SK-N-MC (cell line): ENCODE measurements around the gene TNS2.
"Not testable (repeated sequence)": the region's sequence is repeated elsewhere in the genome, so short reads cannot be mapped to it uniquely, and the experiment has no call there.

Experiments used
- DNase-seq: peaks from one replicate; pipeline ENCODE4 v3.0.0-alpha.2; 2011; ENCODE audit warnings: low read depth, low spot score
- H3K27ac ChIP-seq: fragments of 200-600 bp; sonication (generic); 2 replicates; pipeline ENCODE4 v1.5.1; 2016; ENCODE audit warnings: mixed run types
- H3K36me3 ChIP-seq: fragments of 200-600 bp; sonication (generic); 2 replicates; pipeline ENCODE4 v1.6.1; 2017; ENCODE audit warnings: antibody characterized with exemption, low read length, mixed read lengths; ENCODE audit not compliant: insufficient read depth
- H3K4me3 ChIP-seq: fragments of 200-600 bp; sonication (generic); 2 replicates; pipeline ENCODE4 v1.5.1; 2016
- H3K9ac ChIP-seq: fragments of 200-600 bp; sonication (generic); 2 replicates; pipeline ENCODE4 v1.8.0; 2017; ENCODE audit warnings: mixed run types, mixed read lengths; ENCODE audit not compliant: insufficient read length
- H3K9me3 ChIP-seq: fragments of 200-600 bp; sonication (generic); 2 replicates; pipeline ENCODE4 v1.6.1; 2017; ENCODE audit warnings: low read depth, mild to moderate bottlenecking, antibody characterized with exemption, low read length, moderate library complexity, mixed read lengths
- EZH2 ChIP-seq: fragments of 200-600 bp; sonication (generic); IDR thresholded peaks from one replicate; pipeline ENCODE4 v1.6.1; 2017; ENCODE audit warnings: antibody characterized with exemption
- FOXP2 ChIP-seq: optimal IDR thresholded peaks from 2 replicates; pipeline ENCODE3; 2011; ENCODE audit warnings: mild to moderate bottlenecking, moderate library complexity; ENCODE audit not compliant: insufficient read depth; ENCODE audit errors: extremely low read length, control extremely low read depth
- POLR2AphosphoS5 ChIP-seq: IDR thresholded peaks from 2 replicates; pipeline ENCODE4 v1.6.1; 2012; ENCODE audit warnings: mild to moderate bottlenecking, low read depth, low read length, borderline replicate concordance

Gene TNS2

DNA sequence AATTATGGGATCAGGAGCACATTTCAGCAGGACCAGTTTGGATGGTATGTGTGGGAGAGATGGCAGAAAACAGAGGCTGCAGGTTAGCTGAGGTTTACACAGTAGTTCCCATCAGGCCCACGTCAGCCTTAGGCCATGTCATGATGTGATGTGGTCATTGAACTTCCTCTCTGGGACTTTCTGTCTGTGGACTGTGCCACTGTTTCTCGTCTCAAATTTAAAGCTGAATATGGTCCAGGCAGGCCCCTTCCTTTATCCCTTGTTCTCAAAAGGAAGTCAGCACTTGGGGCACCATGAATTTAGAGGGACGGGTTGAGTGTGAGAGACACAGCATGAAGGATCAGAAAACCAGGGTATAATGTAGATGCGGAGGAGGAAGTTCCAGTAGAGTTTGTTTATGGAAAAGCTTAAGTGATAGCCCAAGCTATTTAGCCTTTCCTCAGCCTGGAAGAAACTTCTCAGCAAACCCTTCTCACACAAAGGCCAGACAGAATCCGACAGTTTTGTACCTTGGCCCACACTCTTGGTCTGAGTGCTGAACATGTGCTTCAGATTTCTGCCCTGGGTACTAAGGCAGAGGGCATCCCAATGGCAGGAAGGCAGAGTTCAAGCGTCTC is 44.0 kb downstream of the TNS2 start:
- no peak overlapping the region for H3K27ac ChIP-seq
- no peak for DNase-seq
- H3K9ac ChIP-seq: no peak overlapping the region
- no peaks in the 10 kb centered on the region for H3K9me3 ChIP-seq
- H3K36me3 ChIP-seq: no peaks in the 10 kb centered on the region
- TF ChIP-seq POLR2AphosphoS5 (no peak), EZH2 (no peak), FOXP2 (no peak)
- H3K4me3 ChIP-seq: no peak overlapping the region

DNA sequence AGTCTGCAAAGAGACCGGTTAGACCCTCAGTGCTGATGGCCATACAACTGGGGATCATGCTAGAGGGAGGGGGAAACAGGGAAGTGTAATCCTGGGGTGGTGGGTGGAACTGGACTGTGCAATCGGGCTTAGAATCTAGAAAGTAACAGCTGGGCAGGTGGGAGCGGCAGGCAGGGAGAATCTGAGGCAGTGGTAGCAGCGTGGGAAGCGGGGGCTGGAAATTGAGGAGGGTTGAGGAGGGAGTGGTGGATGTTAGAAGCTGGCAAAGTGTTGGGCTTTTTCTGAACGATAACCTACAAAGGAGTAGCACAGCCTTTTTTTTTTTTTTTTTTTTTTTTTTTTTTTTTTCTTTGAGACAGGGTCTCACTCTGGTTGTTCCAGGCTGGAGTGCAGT is 44.5 kb downstream of the TNS2 start:
- H3K27ac ChIP-seq: no peak overlapping the region

DNA sequence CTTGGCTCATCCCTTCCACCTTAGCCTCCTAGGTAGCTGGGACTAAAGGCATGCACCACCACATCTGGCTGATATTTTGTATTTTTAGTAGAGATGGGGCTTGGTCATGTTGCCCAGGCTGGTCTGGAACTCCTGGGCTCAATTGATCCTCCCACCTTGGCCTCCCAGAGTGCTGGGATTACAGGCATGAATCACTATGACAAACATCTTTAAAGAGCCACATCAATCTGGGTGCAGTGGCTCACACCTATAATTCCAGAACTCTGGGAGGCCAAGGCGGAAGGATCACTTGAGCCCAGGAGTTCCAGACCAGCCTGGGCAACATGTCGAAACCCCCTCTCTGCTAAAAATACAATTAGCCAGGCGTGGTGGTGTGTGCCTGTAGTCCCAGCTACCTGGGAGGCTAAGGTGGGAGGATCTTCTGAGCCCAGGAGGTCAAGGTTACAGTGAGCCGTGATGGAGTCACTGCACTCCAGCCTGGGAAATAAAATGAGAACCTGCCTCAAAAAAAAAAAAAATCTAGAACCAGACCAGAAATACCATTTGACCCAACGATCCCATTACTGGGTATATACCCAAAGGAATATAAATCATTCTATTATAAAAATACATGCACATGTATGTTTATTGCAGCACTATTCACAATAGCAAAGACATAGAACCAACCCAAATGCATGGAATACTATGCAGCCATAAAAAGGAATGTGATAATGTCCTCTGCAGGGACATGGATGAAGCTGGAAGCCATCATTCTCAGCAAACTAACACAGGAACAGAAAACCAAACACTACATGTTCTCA is 45.1 kb downstream of the TNS2 start:
- H3K36me3 ChIP-seq, H3K27ac ChIP-seq, H3K9ac ChIP-seq, H3K4me3 ChIP-seq, H3K9me3 ChIP-seq, DNase-seq: not testable (repeated sequence)

More for the DNA sequence above, 44.5 kb downstream of the TNS2 start:
- Histone ChIP-seq H3K4me3 (no peak overlapping the region), H3K36me3 (no peaks in the 10 kb centered on the region), H3K9me3 (no peaks in the 10 kb centered on the region), H3K9ac (no peak overlapping the region)
- no peak for DNase-seq
- TF ChIP-seq POLR2AphosphoS5 (no peak), EZH2 (no peak), FOXP2 (no peak)

DNA sequence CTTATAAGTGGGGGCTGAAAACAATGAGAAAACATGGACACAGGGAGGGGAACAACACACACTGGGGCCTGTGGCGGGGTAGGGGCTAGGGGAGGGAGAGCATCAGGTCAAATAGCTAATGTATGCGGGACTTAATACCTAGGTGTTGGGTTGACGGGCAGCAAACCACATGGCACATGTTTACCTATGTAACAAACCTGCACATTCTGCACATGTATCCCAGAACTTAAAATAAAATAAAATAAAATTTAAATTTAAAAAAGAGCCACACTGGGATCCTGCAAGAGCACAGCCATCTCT is 45.7 kb downstream of the TNS2 start:
- not testable (repeated sequence) for H3K27ac ChIP-seq, H3K36me3 ChIP-seq, H3K4me3 ChIP-seq, H3K9ac ChIP-seq, DNase-seq, H3K9me3 ChIP-seq

DNA sequence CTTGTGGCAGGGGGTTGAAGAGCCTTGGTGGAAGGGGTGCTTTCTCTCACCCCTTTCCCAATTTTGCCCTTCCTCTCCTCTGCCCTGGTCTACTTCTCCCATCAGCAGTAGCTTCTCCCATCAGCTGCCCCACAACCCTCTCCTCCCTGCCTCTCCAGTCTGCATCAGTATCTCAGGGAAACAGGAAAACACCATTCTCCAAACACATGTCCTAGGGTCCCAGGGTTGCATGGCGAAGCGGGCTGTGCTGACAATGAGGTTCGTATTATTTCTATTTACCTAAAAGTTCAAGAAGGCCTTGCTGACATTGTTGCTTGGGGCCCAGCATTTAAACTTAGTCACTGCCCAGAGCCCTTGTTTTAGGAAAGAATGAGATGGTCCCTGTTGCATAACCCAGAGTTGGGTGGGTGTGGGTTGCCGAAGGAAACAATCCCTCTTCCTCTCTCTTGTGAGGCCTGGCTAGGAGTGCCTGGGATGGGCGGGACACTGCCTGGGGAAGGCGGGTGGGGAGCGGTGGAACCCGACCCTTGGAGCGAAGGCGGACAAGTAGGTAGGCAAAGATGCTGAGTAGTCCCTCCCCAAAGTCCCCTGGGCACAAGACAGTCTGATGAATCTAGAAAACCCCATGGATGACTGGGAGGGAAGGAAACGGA is 46.4 kb downstream of the TNS2 start:
- H3K9me3 ChIP-seq: no peaks in the 10 kb centered on the region
- H3K9ac ChIP-seq: no peak overlapping the region
- no peak for DNase-seq
- H3K27ac ChIP-seq: no peak overlapping the region
- no peaks in the 10 kb centered on the region for H3K36me3 ChIP-seq
- H3K4me3 ChIP-seq: no peak overlapping the region
- TF ChIP-seq EZH2 (no peak), FOXP2 (no peak), POLR2AphosphoS5 (no peak)

DNA sequence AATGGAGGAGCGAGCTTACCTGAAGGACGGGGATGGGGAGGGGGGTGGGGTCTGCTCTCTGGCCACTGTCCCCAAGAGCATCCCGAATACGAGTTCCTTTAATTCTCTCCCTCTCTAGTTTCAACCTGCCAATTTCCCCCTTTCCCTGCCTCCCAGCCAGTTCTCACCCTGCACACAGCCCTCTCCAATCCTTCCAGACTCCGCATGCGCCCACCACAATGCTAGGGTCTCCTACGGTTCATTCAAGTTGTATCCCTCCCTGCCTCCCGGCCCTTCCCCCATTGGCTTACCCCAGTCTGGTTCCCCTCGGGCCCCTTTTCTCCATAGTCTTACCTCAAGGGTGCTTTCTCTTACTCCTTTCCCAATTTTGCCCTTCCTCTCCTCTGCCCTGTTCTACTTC is 46.9 kb downstream of the TNS2 start:
- no peak for DNase-seq
- Histone ChIP-seq H3K4me3 (no peak overlapping the region), H3K27ac (no peak overlapping the region), H3K9me3 (no peaks in the 10 kb centered on the region), H3K9ac (no peak overlapping the region), H3K36me3 (no peaks in the 10 kb centered on the region)
- no peak for TF ChIP-seq POLR2AphosphoS5
- TF ChIP-seq EZH2: no peak
- TF ChIP-seq FOXP2: no peak

DNA sequence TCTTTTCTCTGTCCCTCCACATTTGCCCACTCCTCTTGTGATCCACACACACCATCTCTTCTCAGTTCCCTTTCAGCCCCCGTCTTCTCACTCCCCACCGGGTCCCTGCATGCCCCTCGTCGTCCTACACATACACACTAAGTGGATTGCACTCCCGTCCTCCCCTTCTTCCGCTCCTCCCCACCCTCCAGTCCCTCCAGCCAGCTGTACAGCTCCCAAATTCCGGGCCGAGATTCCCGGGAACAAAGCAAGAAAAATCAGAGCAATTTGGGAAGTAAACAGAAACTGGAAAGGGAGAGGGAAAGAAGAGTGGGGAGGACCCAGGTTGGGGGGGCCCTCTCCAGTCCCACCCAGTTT is 47.3 kb downstream of the TNS2 start:
- no peak overlapping the region for H3K9ac ChIP-seq
- TF ChIP-seq POLR2AphosphoS5 (no peak), EZH2 (no peak), FOXP2 (no peak)
- H3K36me3 ChIP-seq: no peaks in the 10 kb centered on the region
- no peaks in the 10 kb centered on the region for H3K9me3 ChIP-seq
- H3K4me3 ChIP-seq: peak overlapping the region; percentile 78
- H3K27ac ChIP-seq: no peak overlapping the region
- no peak for DNase-seq

DNA sequence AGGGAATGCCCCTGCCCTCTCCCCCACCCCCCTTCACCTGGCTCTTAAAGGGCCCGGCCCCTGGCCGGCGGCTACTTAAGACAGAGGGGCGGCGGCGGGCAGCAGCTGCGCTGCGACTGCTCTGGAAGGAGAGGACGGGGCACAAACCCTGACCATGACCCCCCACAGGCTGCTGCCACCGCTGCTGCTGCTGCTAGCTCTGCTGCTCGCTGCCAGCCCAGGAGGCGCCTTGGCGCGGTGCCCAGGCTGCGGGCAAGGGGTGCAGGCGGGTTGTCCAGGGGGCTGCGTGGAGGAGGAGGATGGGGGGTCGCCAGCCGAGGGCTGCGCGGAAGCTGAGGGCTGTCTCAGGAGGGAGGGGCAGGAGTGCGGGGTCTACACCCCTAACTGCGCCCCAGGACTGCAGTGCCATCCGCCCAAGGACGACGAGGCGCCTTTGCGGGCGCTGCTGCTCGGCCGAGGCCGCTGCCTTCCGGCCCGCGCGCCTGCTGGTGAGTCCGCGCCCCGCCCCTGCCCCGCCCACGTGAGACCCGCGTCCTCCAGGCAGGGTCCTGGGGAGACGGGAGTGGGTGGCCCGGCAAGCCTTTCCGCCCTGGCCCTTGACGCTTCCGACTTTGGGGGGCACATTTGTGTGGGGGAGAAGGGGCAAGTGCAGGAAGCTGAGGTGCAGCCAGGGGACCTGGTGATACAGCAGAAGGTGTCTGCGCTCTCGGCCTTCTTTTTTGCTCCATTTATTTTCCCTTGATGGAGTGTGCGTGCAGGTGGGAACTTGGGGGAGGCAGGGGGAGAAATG is 47.9 kb downstream of the TNS2 start, which contains the start of gene IGFBP6:
Gene IGFBP6 (plus strand): TSS at position 104 of the 790 bp plus-strand sequence. CDS start 51 bp downstream, at position 155.
- TF ChIP-seq EZH2 (no peak), FOXP2 (no peak), POLR2AphosphoS5 (no peak; the same call in 1 of the 2 replicates)
- peak within 1 kb of the TSS; percentile 78 for H3K4me3 ChIP-seq
- peak within 1 kb of the TSS; percentile 74; the same call in 1 of the 2 replicates for H3K27ac ChIP-seq
- peak within 1 kb of the TSS; percentile 37 for H3K9ac ChIP-seq
- DNase-seq: no peak
- no peaks in the 10 kb centered on the region for H3K9me3 ChIP-seq
- H3K36me3 ChIP-seq: no peaks in the 10 kb centered on the region
